ENCODE results near the gene FARP2. TPM values are rescaled to one million over a fixed set of nuclear protein-coding genes. Genes with fewer than 3 reads are reported as not detected.
"Not testable (repeated sequence)": the region's sequence is repeated elsewhere in the genome, so short reads cannot be mapped to it uniquely, and the experiment has no call there.

FARP2 gene
- total RNA-seq, 1 experiment from 2014 or later: 29.9 TPM

DNA sequence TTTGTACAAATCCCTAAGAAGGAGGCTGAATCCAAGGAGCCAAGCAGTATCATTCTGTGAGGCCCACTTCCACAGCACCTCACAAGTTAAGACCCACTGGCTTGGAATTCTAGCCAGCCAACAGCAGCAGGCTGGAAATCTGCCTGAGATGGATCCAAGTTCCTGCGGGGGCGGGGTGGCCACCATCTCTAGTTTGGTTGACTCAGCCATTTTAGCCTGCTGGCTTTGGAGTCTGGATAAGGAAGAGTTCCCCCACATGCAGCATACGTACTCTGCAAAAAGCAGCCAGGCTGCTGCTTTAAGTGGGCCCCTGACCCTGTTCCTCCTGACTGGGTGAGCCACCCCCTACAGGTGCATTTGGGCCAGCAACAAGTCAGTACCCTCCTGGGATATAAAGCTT lies 65.2 kb downstream of the FARP2 start:
- CTCF ChIA-PET: no interaction called here

GRCh38 chr2:241421942-241422341 lies 65.9 kb downstream of the FARP2 start:
- intact Hi-C loops (cut with micrococcal nuclease); H4K20me1 ChIP-seq (ENCODE audit: low read length); H3K79me2 ChIP-seq (ENCODE audit: low read length); H3K9me2 ChIP-seq (replicated peaks; ENCODE audit: low read length); H3K4me2 ChIP-seq (ENCODE audit: low read length); H3K4me3 ChIP-seq (ENCODE audit: low read length); H2AFZ ChIP-seq (ENCODE audit: low read length); H3K4me1 ChIP-seq (ENCODE audit: insufficient read depth, low read length); ATAC-seq; H3K9ac ChIP-seq (ENCODE audit: low read length); H3K9me3 ChIP-seq (ENCODE audit: low read length); H3K27ac ChIP-seq (ENCODE audit: low read length); H3F3A ChIP-seq (ENCODE audit: low read length, unreplicated experiment); POLR2A ChIA-PET (ENCODE audit: unreplicated experiment); DNase-seq; BruUV-seq (replicated peaks); H3K27me3 ChIP-seq (ENCODE audit: low read length); CTCF ChIA-PET: not testable (repeated sequence)
- peaks cover 28% of the 10 kb centered on the region for H3K36me3 ChIP-seq (ENCODE audit: low read depth, low read length)

More for the DNA sequence above, 65.2 kb downstream of the FARP2 start:
- no peak overlapping the region for H3K4me3 ChIP-seq (ENCODE audit: low read length)
- no peak overlapping the region for H3K27ac ChIP-seq (ENCODE audit: low read length)
- no peak overlapping the region for H2AFZ ChIP-seq (ENCODE audit: low read length)
- intact Hi-C loops (cut with micrococcal nuclease): no loop called here
- no peak overlapping the region for H3K4me2 ChIP-seq (ENCODE audit: low read length)
- H4K20me1 ChIP-seq (ENCODE audit: low read length): no peaks in the 10 kb centered on the region
- POLR2A ChIA-PET (ENCODE audit: unreplicated experiment): no interaction called here
- ATAC-seq (no peak), DNase-seq (no peak)
- H3F3A ChIP-seq (ENCODE audit: low read length, unreplicated experiment): no peaks in the 10 kb centered on the region
- H3K79me2 ChIP-seq (ENCODE audit: low read length): no peaks in the 10 kb centered on the region
- no peak overlapping the region for H3K9ac ChIP-seq (ENCODE audit: low read length)
- TF ChIP-seq EZH2 (IDR thresholded peaks at IDR 0.05; ENCODE audit: low read length, unreplicated experiment) (no peak), CTCF (conservative IDR thresholded peaks at IDR 0.05; ENCODE audit: low read depth, low read length) (no peak), EZH2phosphoT487 (IDR thresholded peaks at IDR 0.05; ENCODE audit: borderline replicate concordance, low read length) (no peak)
- no peaks in the 10 kb centered on the region for H3K4me1 ChIP-seq (ENCODE audit: insufficient read depth, low read length)
- peaks cover 28% of the 10 kb centered on the region for H3K36me3 ChIP-seq (ENCODE audit: low read depth, low read length)
- no TSS peak for BruUV-seq (replicated peaks)
- H3K27me3 ChIP-seq (ENCODE audit: low read length): no peaks in the 10 kb centered on the region
- H3K9me2 ChIP-seq (replicated peaks; ENCODE audit: low read length): no peaks in the 10 kb centered on the region
- H3K9me3 ChIP-seq (ENCODE audit: low read length): no peaks in the 10 kb centered on the region

GRCh38 chr2:241422350-241422749 lies 66.3 kb downstream of the FARP2 start:
- no peaks in the 10 kb centered on the region for H4K20me1 ChIP-seq (ENCODE audit: low read length)
- H3K4me3 ChIP-seq (ENCODE audit: low read length): no peak overlapping the region
- BruUV-seq (replicated peaks): no TSS peak
- no peaks in the 10 kb centered on the region for H3K9me2 ChIP-seq (replicated peaks; ENCODE audit: low read length)
- H3K4me1 ChIP-seq (ENCODE audit: insufficient read depth, low read length): no peaks in the 10 kb centered on the region
- H3K27ac ChIP-seq (ENCODE audit: low read length): no peak overlapping the region
- no peak overlapping the region for H3K9ac ChIP-seq (ENCODE audit: low read length)
- TF ChIP-seq EZH2 (IDR thresholded peaks at IDR 0.05; ENCODE audit: low read length, unreplicated experiment): no peak
- CTCF ChIA-PET: no interaction called here
- no peaks in the 10 kb centered on the region for H3K27me3 ChIP-seq (ENCODE audit: low read length)
- POLR2A ChIA-PET (ENCODE audit: unreplicated experiment): no interaction called here
- H3K36me3 ChIP-seq (ENCODE audit: low read depth, low read length): peaks cover 28% of the 10 kb centered on the region
- H3F3A ChIP-seq (ENCODE audit: low read length, unreplicated experiment): no peaks in the 10 kb centered on the region
- ATAC-seq (no peak), DNase-seq (no peak)
- no peak overlapping the region for H2AFZ ChIP-seq (ENCODE audit: low read length)
- H3K4me2 ChIP-seq (ENCODE audit: low read length): no peak overlapping the region
- H3K9me3 ChIP-seq (ENCODE audit: low read length): no peaks in the 10 kb centered on the region
- no peaks in the 10 kb centered on the region for H3K79me2 ChIP-seq (ENCODE audit: low read length)
- intact Hi-C loops (cut with micrococcal nuclease): no loop called here

- H3K9ac ChIP-seq (ENCODE audit: low read length); ATAC-seq; H2AFZ ChIP-seq (ENCODE audit: low read length); BruUV-seq (replicated peaks); H3K27ac ChIP-seq (ENCODE audit: low read length); H3K79me2 ChIP-seq (ENCODE audit: low read length); DNase-seq; H3K4me1 ChIP-seq (ENCODE audit: insufficient read depth, low read length); H3K9me2 ChIP-seq (replicated peaks; ENCODE audit: low read length); intact Hi-C loops (cut with micrococcal nuclease); CTCF ChIA-PET; H3K4me2 ChIP-seq (ENCODE audit: low read length); POLR2A ChIA-PET (ENCODE audit: unreplicated experiment); H3K4me3 ChIP-seq (ENCODE audit: low read length); H4K20me1 ChIP-seq (ENCODE audit: low read length); H3K27me3 ChIP-seq (ENCODE audit: low read length); H3F3A ChIP-seq (ENCODE audit: low read length, unreplicated experiment); H3K9me3 ChIP-seq (ENCODE audit: low read length): not testable (repeated sequence)
- H3K36me3 ChIP-seq (ENCODE audit: low read depth, low read length): peaks cover 25% of the 10 kb centered on the region
Observed at GRCh38 chr2:241423489-241423888, 67.4 kb downstream of the FARP2 start.

All from PC-3 (cell line).